ENCODE results near the gene IL17C.

DNA sequence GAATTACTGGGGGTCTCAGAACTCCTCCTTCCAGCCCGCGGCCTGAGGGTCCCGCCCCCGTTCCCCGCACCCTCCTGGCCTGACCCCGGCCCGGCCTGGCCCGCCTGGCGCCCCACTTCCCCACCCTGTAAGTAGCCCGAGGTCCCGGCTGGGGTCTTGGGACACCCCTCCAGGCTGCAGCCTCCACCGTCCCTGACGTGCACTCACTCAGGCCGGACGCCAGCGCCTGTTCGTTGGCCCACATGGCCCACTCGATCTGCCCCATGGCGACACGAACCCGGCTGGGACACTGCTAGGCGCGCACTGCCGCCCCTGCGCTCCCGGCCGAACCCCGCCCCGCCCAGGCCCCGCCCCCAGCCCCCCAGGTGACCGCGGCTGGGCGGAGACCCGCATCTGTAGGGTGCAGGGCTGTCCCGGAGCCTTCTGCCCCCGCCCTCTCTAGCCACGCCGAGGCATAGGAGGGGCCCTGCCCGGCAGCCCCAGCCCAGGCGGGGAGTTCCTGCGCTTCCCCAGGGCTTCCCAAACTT, 12.4 kb downstream of the IL17C start, which contains the start of gene CYBA:
- TF ChIP-seq POLR2A (IDR thresholded peaks at IDR 0.05), result no peak
- TF ChIP-seq, protein P1, sequence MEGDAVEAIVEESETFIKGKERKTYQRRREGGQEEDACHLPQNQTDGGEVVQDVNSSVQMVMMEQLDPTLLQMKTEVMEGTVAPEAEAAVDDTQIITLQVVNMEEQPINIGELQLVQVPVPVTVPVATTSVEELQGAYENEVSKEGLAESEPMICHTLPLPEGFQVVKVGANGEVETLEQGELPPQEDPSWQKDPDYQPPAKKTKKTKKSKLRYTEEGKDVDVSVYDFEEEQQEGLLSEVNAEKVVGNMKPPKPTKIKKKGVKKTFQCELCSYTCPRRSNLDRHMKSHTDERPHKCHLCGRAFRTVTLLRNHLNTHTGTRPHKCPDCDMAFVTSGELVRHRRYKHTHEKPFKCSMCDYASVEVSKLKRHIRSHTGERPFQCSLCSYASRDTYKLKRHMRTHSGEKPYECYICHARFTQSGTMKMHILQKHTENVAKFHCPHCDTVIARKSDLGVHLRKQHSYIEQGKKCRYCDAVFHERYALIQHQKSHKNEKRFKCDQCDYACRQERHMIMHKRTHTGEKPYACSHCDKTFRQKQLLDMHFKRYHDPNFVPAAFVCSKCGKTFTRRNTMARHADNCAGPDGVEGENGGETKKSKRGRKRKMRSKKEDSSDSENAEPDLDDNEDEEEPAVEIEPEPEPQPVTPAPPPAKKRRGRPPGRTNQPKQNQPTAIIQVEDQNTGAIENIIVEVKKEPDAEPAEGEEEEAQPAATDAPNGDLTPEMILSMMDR (IDR thresholded peaks at IDR 0.05), result no peak
